SKM-1 (cell line): ENCODE data around the gene FGGY.
"Not testable (repeated sequence)": the region's sequence is repeated elsewhere in the genome, so short reads cannot be mapped to it uniquely, and the experiment has no call there.

ENCODE experiments used
- DNase-seq: peaks from one replicate; lab custom pipeline; 2025; ENCODE audit not compliant: unreplicated experiment; lab: John Stamatoyannopoulos, UW

Gene FGGY

DNA sequence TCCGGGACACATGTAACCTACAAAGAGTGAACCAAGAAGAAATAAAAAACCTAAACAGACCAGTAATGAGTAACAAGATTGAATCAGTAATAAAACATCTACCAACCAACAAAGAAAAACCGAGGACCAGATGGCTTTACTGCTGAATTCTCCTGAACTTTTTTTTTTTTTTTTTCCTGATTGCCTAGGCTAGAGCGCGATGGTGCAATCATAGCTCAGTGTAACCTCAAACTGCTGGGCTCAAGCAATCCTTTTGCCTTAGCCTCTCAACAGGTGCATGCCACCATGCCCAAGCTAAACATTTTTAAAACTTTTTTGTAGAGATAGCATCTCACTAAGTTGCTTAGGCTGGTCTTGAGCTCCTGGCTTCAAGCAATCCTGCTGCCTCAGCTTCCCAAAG lies 11.2 kb upstream of the FGGY start:
- DNase-seq = no peak

DNA sequence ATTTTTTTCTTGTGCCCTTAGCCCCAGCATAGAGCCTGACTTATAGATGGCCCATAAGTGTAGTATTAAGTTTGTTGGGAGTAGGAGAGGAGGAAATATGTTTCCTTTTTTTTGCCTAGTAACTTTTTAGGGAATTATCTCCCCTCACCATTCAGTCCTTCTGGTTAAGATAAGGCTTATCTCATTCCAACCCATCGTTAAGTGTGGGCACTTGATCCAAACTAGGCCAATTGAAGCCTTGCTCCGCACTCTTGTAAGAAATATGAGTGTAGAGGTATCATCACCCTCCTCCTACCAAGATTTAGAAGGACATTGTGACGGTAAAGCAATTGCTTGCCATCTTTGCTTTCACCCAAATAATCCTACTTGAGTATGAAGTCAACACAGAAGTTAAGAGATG lies 8.8 kb upstream of the FGGY start:
- DNase-seq = no peak

DNA sequence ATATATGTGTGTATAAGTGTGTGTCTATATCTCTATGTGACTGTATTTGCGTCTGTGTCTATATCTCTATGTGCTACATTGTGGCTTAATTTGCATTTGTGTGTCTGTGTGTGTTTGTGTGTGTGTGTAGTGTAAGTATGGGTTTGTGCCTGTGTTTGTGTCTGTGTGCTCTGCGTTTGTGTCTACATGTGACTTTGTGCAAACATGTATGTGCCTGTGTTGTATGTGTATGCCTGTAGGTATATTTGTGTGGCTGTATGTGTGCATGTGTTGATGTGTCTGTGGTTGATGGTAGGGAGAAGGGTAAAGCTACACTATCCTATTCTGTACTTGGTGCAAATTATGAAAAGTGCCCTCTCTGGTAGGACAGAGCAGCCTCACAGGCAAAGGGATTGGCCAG lies 7.3 kb upstream of the FGGY start:
- DNase-seq = no peak

DNA sequence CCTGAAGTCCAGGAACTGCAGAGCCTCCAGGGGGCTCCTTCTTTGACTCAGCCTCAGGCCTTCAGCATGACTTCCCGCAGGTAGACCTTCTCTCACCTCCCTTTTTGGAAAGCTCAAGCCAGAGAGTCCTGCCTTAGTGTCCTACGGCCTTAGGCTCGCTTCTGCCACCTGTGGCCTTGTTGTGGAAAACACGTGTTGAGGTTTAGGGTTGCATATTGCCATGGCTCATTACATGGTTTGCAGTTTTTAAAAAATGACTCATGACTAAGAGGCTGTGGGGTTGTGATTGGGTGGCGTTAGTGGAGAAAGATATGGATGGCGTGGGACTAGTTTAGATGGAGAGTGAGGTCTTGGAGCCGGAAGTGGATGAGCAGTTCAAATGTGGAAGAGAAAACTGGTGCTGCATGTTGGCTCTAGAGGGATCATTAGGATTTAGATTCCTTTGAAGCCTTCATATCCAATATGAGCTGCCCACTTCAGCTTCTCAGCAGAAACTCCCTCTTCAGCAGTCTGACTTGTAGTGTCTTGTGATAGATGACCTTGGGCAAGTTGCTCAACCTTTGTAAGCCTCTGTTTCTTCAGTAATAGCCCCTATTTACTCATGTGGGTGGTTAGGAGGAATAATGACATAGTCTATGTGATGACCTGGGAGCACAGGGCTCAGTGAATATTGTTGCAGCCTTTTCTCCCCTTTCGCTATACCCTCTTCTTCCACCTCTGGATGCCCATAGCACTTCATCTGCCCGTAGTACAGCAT lies 6.5 kb upstream of the FGGY start:
- peak; percentile 35 for DNase-seq

DNA sequence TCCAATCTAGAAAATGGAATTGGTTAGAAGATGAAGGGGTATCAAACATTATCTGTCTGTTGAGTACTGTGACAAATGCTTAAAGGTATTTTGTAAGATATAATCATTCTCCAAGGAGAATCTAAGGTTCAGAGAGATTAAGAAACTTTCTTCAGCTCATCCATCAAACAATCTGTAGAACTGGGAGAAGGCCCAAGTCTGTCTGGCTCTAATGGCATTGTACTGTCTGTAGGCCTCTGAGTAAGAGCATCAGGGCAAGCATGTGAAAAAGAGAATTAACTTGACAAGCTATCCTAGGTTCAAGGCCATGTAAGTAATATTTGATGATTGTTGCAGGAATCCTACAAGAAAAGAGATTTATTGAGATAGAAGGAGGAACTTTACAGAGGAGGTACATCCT lies 5.3 kb upstream of the FGGY start:
- no peak for DNase-seq

DNA sequence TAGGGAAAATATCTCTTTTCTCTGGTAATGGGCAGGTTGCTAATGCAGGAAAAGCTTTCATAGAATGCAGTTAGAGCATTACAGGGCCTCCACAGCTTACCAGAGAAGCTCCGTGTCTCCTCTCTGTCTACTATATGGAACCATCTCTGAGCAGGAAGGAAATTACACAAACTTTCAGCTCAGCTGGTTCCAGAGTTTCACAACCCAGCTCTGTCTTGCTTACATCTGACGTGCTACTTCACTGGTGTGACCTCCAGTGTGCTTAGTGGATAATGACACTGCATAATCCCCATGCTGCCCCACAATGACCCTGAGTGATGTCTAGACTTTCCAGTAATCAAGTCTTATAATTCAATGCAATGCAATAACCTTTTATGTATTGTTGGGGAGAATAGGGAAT lies 4.3 kb upstream of the FGGY start:
- peak; percentile 91 for DNase-seq

DNA sequence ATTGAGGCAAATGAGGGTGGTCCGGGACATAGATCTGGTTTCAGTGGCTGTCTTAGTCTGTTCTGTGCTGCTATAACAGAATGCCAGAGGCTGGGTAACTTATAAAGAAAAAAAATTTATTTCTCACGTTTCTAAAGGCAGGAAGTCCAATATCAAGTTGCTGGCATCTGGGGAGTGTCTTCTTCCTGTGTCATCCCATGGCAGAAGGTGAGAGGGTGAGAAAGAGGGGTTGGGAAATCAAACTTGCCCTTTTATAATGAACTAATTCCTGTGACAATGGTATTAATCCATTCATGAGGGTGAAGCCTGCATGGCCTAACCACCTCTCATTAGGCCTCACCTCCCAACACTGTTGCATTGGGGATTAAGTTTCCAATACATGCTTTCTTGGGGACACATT lies 3.7 kb upstream of the FGGY start:
- no peak for DNase-seq

DNA sequence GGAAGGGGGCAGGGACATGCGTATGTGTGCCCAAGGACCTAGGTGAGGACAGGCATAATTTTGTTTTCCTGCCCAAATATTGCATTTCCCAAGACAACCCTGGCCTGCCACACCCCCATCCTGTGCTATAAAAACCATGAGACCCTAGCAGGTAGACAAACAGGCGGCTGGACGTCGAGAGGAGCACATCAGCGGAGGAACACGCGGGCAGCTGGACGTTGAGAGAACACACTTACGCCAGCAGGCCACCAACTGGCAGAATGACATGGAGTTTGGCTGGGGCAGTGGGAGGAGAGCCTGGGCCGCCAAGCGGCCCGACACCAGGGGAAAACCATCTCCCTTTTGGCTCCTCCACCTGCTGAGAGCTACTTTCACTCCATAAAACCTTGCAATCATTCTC lies 3.0 kb upstream of the FGGY start:
- no peak for DNase-seq

DNA sequence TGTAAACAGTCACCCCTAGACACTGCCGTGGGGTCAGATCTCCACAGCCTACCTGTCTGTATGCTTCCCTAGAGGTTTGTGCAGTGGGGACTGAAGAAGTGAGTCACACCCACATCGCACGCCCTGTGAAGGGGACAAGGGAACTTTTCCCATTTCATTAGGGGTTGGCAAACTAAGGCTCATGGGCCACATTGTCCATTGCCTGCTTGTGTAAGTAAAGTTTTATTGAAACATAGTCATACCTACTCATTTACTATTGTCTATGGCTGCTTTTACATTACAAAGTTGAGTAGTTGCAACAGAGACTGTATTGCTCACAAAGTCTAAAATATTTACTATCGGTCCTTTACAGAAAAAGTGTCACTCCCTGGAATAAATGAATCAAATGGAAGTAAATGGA lies 2.5 kb upstream of the FGGY start:
- no peak for DNase-seq

DNA sequence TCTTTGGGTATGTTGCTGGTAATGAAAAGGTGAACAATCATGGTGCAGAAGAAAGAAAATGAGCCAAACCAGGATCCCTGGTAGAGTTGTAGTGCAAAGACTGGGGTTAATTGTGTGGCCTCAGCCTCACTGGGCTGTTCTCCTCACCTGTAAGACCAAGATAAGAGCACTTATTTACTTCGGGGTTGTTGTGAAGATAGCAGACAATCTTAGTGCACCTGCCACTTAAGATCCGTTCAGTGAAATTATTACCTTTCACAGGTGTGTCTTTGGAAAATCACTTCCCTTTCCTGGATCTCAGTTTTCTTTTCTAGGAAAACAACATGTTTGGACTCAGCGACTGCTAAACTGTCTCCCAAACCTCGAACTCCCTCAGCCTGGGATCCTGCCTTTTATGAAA lies 1.3 kb upstream of the FGGY start:
- no peak for DNase-seq

DNA sequence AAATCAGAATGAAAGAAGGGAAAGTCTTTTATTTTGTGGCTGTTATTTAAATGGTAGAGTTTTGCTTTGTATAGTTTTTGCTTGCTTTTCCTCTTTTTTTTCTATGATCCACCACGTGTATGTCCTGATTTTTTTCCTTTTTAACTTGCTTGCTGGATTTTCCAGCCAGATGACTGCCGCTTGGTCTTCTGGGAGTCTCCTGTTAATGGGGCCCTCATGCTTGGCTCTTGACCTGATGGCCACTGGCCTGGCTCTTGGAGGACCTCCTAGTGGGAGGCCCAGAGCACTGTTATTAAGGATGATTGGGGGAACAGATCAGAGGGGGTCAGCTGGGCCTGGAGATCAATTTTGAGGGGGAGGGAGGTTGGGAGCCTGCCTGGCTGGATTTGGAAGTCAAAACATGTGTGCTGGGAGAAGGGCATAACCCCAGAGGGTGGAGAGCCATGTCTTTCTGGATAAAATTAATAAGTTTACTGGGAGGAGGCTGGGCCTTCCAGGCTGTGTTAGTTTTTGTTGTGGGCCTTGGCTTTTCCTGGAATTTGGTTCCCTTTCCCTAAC lies 1.2 kb downstream of the FGGY start:
- DNase-seq = no peak

DNA sequence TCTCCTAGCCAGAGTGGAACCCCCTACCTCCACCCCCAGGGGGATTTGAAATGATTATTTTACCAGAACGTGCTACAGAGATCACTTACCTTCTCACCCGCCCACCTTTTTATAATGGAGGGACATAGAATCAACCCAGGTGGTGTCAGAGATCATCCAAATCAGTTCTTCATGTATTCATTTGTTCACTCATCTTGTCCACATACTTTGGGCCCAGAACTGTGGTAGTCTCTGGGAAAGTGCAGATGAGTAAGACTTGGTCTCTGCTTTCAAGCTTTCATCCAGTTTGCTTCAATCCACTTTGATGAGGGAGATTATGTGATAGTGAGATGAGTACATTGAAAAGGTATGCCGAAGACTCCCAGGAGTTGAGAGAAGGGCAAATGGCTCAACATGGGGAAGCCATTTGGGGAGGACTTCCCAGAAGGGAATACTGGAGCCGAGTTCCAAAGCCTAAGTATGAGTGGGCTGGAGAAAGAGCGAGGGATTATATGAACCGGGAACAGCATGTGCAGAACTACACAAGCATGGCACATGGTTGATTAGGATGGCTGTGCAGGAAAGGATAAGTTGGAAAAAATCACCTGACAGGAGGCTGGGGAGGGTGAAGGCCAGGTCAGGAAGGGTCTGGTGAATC lies 1.9 kb downstream of the FGGY start:
- no peak for DNase-seq

DNA sequence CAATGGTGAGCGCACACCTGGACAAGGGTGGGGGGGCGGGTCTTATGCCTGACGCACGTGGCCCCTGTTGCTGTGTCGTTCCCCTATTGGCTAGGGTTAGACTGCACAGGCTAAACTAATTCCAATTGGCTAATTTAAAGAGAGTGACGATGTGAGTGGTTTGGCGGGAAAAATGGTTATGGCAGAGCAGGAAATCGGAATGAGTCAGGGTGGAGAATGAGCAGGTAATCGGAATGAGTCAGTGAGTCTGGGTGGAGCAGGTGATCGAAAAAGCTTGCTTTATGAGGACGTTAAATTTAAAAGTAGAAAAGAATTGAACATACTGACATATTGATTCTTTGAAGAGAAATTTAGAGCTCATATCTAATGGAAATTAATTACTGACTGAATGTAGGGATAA lies 2.8 kb downstream of the FGGY start:
- not testable (repeated sequence) for DNase-seq

DNA sequence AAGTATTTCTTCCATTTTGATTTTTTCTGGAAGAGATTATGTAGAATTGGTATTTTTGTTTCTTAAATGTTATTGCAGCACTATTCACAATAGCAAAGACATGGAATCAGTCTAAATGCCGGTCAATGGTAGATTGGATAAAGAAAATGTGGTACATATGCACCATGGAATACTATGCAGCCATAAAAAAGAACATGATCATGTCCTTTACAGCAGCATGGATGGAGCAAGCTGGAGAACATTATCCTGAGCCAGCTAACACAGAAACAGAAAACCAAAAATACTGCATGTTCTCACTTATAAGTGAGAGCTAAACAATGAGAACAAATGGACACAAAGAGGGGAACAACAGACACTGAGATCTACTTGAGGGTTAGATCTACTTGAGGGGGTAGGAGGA lies 5.4 kb downstream of the FGGY start:
- no peak for DNase-seq

DNA sequence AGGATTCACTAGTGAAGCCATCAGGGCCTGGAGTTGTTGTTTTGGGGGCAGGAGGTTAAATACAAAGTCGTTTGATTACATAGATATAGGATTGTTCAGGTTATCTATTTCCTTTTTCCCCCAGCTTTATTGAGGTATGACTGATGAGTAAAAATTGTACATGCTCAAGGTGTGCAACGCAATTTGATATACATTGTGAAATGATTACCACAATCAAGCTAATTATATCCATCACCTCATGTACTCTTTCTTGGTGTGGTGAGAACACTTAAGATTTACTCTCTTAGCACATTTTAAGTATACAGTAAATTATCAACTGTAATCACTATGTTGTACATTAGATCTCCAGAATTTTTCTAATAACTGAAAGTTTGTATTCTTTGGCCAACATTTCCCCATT lies 6.0 kb downstream of the FGGY start:
- no peak for DNase-seq

DNA sequence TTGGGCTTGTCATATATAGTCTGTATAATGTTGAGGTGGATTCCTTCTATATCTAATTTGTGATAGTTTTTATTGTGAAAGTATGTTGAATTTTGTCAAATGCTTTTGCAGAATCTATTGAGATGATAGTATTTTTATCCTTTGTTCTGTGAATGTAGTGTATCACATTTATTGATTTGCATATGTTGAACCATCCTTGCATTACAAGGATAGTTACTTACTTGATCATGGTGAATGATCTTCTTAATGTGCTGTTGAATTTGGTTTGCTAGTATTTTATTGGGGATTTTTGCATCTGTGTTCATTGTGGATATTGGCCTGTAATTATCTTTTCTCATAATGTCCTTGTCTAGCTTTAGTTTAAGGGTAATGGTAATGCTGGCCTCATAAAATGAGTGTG lies 8.3 kb downstream of the FGGY start:
- DNase-seq = no peak

DNA sequence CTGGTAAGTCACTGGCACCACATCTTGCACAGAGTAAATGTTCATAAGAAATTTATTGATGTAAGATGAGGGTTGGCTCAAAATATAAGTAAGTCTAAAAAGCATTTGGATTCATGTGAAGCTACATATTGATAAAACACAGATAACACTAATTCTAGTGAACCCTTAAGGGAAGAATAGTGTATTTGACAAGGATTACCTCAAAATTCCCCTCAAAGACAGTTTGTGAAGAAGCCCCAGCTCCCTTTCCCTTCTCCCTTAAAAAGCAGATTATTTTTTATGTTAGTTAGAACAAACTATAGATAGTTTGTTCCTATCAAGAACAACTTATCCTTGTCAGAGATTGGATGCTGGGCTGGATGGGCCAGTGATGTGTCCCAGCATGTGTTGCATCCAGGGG lies 10.7 kb downstream of the FGGY start:
- DNase-seq = no peak

DNA sequence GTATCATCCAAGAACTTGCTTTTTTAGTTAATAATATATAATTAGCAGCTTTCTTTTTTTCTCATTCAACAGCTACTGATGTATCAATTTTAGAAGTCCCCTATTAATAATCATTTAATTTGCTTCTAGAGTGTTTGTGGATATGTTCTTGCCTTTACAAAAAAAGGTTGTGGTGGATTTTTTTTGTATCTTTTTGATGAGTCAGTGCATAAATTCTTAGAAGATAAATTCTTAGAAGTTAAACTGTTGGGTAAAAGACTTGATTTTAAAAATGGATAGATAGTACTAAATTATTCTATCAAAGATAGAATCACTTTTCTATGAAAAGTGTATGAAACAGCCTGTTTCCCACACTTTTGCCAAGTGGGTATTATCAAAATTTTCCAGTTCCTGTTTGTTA lies 11.9 kb downstream of the FGGY start:
- no peak for DNase-seq

DNA sequence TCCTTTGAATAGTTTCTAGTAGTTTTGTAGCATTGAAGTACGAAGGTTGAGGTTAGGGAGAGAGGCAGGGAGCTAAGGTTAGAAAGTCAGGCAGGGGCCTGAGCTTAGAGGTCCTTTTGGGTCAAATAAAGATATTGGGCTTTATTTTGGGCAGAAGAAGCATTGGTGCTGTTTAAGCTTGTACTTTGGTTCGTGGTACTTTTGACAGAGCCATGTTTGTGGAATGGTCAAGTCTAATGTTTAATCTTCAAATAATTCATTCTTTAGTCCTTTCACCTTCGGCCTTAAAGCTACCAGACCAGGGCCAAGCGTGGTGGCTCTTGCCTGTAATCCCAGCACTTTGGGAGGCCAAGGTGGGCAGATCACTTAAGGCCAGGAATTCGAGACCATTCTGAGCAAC lies 12.5 kb downstream of the FGGY start:
- no peak for DNase-seq

DNA sequence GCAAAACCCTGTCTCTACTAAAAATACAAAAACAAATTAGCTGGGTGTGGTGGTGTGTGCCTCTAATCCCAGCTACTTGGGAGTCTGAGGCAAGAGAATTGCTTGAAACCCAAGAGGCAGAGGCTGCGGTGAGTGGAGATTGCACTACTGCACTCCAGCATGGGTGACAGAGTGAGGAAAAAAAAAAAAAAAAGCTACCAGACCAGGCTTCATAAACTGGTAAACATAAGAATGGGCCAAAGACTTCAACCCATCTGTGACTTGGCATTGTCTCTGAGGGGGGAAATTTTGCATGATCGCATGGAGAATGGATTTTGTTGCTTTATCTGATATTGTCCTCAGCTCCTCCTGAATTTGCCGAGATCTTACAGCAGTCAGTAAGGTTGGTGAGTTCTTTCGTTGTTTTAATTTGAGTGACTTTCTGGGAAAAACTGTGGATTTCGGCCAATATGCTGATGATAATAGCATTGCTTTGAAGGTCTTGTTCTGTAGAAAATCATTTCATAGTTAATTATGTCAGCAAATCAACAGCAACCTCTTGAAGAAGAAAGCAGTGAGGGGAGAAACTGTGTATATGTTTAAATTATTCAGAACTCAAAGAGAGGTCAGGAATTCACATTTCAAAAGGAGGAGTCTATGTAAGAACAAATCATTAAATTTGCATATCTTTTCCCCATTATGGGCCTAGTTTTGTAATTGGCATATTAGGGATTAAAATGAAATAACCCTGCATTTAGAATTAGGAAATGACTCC lies 13.1 kb downstream of the FGGY start:
- no peak for DNase-seq

DNA sequence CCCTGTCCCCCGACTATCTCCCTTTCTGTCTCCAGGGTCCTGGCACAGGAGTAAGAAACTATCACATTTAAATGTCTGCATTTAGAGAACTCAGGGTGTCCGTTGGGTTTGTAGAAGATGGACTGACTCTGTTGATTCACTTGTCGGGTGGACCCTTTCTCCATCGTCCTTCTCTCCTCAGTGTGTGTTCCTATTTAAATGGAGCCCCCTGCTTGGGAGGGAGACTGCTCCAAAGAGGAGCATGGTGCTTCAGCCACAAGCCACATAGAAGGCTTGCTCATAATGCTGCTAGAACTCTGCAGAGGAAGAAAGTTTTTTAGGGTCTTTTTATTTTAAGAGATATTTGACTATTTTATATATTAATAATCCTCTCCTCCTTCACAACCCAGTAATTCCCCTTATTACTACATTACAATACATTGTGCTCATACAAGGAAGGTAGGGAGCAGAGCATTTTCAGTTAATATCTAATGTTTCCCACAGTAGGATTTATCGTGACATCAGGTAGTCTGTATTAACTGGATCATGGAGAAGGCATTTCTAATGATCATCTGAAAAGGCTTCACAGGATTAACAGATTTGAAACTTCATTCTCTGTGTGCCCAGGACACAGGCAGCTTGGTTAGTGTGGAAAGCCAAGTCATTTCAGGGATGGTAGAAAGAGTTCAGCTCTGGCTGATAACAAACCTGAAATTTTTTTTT lies 13.8 kb downstream of the FGGY start:
- DNase-seq = no peak
